NCI-H1105 treated with DMSO at 0.1 percent for 48 hours (cell line): ENCODE data around the gene CCDC68.
"Not testable (repeated sequence)": the region's sequence is repeated elsewhere in the genome, so short reads cannot be mapped to it uniquely, and the experiment has no call there.

Source experiments
- DNase-seq: peaks from one replicate; lab custom pipeline; 2025; lab: John Stamatoyannopoulos, UW

Gene CCDC68

GRCh38 chr18:54875063-54875462 lies 84.2 kb downstream of the CCDC68 start:
- DNase-seq: no peak

GRCh38 chr18:54873884-54874255 lies 85.4 kb downstream of the CCDC68 start:
- no peak for DNase-seq

GRCh38 chr18:54872681-54873080 lies 86.6 kb downstream of the CCDC68 start:
- DNase-seq: peak; percentile 5

GRCh38 chr18:54871231-54871630 lies 88.0 kb downstream of the CCDC68 start:
- no peak for DNase-seq

GRCh38 chr18:54867131-54867530 lies 92.1 kb downstream of the CCDC68 start:
- DNase-seq: no peak

GRCh38 chr18:54860941-54861340 lies 98.3 kb downstream of the CCDC68 start:
- no peak for DNase-seq

- DNase-seq: peak; percentile 30
Measured at GRCh38 chr18:54859667-54860421, 99.4 kb downstream of the CCDC68 start.

GRCh38 chr18:54857499-54857898 lies 101.8 kb downstream of the CCDC68 start:
- no peak for DNase-seq

- no peak for DNase-seq
Measured at GRCh38 chr18:54856105-54856646, 103.1 kb downstream of the CCDC68 start.

GRCh38 chr18:54855050-54855449 lies 104.2 kb downstream of the CCDC68 start:
- DNase-seq: not testable (repeated sequence)

GRCh38 chr18:54852780-54853675 lies 106.2 kb downstream of the CCDC68 start:
- DNase-seq: no peak
